HG02759 (cell line): ENCODE data around the gene IFRD1.

Source experiments
- ATAC-seq: cut with Tn5 transposase; IDR thresholded peaks from one replicate; pipeline ENCODE4 v1.9.1; 2021; ENCODE audit warnings: mild to moderate bottlenecking, moderate library complexity; ENCODE audit not compliant: unreplicated experiment

The IFRD1 gene, protein sequence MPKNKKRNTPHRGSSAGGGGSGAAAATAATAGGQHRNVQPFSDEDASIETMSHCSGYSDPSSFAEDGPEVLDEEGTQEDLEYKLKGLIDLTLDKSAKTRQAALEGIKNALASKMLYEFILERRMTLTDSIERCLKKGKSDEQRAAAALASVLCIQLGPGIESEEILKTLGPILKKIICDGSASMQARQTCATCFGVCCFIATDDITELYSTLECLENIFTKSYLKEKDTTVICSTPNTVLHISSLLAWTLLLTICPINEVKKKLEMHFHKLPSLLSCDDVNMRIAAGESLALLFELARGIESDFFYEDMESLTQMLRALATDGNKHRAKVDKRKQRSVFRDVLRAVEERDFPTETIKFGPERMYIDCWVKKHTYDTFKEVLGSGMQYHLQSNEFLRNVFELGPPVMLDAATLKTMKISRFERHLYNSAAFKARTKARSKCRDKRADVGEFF

DNA sequence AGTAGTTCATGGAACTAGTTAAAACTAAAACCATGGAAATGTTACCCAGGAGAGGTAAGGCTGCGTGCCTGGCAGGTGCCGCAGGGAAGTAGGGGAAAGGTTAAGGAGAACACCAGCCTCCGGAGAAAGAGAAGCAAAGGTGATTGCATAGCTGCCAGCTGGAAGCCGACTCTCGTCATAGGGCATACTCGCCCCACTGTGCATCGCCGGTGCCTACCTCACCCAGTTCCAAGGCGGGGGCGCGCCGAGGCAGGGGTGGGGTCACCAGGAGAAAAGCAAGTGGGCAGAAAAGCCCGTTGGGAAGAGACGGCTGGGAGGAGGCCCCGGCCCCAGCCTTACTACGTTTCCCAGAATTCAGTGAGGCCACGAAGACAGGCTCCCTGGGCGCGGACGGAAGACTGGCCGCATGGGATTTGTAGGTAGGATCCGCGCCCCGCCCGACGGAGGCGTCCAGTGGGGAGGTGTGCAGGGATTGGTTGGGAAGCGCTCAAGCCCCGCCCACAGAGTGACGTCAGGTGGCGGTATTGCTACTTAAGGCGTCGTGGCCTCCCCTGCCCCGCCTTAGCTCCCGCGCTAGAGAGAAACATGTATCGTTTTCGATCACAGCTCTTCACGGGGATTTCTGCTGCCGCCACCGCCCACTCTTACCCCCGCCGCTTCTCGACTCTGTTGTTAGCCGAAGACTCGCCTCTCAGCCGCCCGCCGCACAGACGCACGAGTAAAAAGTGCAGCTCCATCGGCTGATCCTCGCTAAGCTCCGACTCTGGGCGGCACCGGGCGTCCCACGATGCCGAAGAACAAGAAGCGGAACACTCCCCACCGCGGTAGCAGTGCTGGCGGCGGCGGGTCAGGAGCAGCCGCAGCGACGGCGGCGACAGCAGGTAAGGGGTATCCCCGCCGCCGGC, at the start of gene IFRD1:
Gene IFRD1, plus strand, starts transcription at position 559 of the 905 bp plus-strand sequence. Its CDS starts 229 bp downstream, at position 788.
- ATAC-seq: peak; percentile 78

DNA sequence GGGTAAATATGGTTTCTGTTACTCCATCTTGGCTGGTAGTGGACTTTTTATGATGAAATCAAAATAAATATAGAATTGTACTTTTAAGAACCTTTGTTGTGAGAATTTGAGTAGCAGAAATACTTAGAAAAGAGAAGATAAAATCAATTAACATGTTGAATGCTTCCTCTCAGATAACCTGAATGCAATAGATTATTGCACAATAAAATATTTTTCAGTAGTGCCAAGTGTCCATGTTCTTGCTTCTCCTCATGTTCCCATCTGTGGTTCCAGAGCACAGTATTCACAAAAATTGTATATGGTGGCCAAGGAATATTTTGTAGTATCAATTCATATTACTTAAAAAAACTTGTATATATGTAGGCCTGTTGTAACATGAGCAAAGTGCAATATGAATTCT, 45.9 kb upstream of the IFRD1 start:
- no peak for ATAC-seq

DNA sequence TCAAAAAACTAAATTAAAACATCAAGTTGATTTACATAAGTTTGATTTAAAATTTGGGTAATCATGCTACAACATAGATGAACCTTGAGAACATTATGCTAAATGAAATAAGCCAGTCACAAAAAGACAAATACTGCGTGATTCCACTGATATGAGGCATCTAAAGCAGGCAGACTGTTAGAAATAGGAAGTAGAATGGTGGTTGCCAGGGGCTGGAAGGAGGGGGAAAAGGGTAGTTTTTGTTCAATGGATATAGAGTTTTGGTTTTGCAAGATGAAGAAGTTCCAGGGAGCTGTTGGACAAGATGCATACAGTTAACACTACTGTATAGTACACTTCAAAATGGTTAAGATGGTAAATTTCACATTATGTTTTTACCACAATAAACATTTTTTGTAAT, 45.0 kb upstream of the IFRD1 start:
- no peak for ATAC-seq

DNA sequence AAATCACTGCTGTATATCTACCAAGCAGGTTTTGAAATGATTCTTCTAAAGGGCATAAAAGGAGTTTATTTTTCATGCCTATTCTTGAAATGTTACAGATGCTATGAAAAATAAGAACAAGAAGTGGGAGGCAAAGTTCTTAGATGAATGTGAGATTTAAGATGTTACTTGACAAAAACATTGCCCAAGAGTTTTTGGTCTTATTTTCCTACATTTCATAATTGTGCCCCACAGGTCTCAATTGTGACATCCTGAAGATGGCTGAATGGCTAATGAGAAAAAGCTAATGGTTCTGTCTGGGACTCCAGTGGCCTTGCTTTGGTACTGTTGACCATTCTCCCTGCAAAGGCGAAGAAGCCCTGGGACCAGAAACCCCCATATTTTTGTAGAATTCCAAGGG, 43.0 kb upstream of the IFRD1 start:
- ATAC-seq: no peak

DNA sequence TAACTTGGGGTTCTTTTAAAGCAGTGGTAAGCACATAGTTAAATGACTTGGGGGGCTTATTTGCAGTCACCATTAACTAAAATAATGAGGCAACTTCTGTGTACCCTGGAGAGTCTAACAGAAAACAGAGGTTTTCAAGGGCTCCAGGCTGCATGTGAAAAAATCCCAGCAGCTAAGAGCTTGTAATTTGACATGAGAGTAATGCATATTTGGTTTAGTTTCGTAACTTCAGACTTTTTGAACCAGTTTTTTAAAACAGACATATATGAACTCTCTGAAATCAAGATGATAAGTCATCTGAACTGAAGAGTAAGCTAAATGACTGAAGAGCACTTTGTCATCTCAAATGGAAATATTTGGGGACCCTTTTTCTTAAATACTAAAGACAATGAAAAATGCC, 40.2 kb upstream of the IFRD1 start:
- no peak for ATAC-seq

DNA sequence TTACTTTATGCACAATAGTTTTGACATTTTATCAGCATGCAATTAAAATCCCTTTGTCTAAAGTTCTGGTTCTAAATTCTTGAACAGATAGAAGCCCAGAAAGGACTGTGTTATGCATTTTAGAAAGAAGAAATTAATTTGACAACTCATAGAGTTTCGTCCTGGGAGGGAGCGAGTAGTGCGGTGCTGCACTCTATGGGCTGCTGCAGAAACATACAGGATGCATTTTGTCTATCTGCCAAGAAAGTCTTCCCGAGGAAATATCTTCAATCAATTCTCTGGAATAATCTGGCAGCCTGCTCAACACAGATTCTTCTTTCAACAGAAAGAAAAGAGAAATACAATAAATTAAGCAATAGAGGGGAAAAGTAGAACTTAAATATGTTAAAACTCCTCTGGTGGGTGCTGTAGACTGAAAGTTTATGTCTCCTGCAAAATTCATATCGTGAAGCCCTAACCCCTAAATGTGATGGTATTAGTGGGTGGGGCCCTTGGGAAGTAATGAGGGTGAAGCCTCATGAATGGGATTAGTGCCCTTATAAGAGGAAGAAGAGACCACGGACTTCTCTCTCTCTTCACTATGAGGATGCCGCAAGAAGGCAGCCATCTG, 39.0 kb upstream of the IFRD1 start:
- ATAC-seq: no peak

DNA sequence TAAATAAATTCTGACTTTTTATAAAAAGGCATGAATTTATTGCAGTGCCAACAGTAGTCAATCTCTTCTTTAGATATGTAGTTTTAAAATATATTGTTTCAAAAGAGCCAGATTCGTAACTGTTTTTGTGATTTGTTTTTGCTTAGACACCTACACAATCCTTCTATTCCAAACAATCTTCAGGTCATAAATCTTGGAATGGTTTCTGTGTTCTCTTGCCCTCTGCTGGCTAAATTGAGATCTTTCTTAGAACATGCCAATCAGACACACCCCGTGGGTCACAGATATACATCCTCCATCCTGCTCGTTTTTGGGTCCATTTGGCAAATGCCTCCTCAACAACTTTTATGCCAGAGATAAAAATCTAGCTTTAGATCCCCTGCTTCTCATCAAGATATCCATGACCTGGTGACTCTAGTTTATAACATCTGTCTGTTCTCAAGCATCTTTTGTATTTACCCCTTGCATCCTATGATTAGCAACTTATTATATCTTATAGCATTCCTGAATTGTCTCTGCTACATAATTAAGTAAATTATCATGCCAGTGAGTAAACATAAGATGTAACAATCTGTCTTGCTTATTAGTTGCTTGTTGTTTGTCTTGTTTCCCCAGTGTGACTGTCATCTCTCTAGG, 35.3 kb upstream of the IFRD1 start:
- ATAC-seq: no peak

DNA sequence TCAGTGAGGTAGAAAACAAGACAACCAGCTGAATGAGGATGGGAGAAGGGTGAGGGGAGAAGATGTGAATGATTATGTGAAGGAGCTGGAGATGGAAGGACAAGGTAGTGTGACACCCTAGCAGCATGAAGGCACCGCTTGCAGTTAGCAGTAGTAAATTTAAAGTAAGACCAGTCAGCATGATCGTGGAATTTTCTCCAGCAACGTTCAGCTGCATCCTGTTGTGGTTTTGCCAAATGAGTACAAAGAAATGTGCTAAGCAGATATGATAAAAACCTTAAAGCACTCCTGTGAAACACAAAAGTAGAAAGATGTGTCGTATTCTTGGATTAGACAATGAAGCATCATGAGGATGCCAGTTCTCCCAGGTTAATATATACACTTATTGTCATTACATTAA, 34.1 kb upstream of the IFRD1 start:
- no peak for ATAC-seq

DNA sequence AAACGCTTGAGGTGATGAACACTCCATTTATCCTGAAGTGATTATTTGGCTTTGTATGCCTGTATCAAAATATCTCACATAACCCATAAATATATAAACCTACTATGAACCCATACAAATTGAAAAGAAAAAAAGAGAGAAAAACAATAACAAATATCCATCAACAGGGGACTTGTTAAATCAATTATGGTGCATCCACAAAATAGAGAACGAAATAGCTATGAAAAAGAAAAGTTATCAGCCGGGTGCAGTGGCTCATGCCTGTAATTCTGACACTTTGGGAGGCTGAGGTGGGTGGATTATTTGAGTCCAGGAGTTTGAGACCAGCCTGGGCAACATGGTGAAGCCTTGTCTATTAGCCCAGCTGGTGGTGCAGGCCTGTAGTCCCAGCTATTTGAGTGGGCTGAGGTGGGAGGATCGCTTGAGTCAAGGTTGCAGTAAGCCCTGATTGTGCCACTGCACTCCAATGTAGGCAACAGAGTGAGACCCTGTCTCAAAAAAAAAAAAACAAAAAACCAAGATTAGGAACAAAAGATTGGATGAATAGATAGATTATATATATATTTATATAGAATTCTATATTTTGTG, 30.6 kb upstream of the IFRD1 start:
- ATAC-seq: no peak

DNA sequence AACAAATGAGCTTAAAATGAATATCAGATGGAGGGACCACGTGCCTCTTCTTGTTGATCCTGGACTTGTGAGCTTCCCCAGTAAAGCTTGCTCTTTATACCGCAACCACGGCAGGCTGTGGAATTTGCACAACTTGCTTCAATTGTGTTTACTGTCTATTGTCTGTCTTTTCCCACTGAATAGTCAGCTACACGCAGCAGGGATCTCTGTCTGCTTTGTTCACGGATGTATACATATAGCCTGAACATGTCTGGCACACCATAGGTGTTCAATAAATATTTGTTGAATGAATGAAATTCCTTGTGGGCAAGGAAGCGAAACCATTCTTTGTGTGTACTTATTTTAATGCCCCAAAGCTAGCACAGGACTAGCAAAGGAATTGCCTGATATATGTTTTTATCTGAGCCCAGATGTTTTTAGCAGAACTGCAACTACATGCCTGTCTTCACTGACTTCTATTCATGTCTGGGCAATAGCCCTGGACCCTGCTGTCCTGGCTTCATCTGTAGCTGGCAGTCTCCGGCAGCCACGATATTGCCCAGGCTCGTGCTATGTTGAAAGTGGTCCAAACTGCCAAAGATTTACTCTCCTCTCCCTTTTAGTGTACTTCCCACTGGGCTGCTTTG, 29.9 kb upstream of the IFRD1 start:
- no peak for ATAC-seq

DNA sequence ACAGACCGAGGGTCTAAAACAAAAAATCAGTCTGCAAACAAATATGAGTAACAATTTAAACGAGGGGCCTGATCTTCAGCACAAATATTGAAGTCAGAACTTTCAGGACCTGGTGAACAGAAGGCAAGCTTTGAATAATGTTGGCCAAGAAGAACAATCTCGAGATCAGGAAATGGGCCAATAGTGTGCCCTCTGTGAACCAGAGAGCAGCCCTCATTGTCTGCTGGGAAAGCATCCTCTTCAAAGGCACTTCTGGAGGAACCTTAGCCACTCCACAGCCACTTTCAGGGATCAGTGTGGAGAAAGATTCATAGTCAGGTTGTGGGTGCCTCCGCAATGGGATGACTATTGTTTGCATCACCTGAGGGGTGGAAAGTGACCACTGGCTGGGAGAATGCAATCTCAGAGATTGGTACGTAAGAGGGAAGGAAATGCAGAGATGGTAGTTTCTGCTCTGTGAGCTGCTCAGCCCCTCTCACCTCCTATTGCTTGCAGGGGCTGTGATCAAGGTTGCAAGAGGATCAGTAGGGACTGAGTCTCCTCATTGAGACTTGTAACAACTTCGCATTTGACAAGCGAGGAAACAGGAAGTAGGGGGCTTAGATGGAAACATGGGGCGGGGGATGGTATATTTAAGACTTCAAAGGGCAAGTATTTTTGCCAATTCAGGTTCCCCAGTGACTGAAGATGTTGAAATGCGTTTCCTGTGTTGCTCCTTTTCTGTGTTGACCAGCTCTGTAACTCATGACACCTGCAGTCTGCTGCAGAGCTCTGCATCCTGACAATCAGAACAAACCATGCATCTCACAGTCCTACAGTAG, 28.4 kb upstream of the IFRD1 start:
- ATAC-seq: peak; percentile 43

DNA sequence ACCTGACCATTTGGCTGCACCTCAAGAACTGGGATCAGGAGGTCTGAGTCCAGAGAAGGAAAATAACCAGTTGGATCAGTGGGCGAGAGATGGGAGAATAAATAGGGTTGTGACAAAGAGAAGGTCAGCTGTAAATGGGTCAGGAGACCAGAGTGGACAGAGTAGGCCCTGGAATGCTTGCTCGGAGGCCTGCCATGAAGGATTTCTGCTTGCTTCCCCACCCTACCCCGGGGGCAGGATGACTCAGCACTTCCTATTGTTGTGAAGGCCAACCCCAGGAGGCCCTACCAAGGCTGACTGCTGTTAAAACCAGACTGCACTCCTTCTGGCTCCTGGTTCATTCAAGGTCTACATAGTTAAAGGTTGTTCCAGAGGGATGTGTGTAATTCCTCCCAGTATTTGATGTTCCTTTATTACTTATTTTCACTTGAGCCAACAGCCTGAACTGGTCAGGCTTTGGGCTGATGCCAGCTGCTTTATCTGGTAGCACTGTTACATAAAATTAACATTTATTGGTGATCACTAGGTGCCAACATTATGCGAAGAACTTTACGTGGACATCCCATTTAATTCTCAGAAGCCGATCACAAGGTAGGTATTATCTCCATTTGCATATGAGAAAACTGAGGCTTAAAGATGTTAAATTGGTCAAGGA, 27.3 kb upstream of the IFRD1 start:
- peak; percentile 72 for ATAC-seq

DNA sequence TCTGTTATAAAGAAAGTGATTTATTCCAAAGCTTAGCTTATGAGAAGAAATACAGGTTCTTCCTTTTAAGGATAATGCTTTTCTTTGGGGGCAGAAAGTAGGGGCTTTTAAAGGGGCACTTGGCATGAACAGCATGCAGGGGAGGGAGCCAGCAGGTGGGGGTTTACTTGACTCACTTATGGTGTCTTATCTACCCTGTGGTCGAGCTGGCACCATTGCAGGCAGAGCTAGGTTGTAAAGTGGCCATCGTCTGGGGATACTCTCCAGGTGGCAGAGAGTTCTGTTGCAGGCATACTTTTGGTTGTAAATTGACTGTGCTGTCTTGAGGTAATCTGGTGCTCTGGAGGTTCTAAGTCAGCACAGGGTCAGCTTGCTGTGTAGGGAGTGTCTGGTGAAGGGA, 26.3 kb upstream of the IFRD1 start:
- no peak for ATAC-seq

DNA sequence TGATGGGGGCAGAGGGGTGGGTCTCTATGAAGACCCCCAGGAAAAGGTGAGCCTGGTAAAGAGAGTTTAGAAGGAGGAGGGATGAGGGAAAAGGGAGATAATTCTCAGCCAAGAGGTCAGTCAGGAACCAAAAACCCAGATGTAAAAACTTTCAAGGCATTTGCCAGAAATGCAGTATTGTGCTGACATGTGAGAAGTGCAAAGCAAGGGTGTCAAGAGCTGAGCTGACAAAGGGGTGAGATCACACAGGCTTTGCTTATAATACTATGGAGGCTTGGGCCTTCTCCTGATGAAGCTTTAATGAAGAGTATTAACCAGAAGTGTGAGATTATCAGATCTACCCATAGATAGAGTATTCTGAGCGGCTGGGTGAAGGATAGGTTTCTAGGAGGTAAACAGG, 22.3 kb upstream of the IFRD1 start:
- ATAC-seq: no peak

DNA sequence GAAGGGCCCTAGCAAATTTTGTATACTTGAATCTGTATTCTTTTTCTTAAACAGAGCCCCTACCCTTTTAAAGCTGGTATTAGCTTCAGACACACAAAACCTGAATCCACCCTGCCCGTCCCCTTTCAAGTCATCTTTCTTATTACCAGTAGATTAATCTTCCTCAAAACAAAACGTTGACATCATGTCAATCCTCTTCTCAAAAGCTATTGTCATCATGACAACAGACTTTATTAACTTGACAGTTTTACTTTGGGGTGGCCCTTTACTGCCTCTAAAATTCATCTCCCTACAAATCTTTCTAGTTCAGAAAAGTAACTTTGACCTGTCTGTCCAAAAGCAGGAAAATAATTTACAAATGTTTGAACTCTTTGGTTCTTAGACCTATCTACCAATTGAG, 21.5 kb upstream of the IFRD1 start:
- ATAC-seq: no peak

DNA sequence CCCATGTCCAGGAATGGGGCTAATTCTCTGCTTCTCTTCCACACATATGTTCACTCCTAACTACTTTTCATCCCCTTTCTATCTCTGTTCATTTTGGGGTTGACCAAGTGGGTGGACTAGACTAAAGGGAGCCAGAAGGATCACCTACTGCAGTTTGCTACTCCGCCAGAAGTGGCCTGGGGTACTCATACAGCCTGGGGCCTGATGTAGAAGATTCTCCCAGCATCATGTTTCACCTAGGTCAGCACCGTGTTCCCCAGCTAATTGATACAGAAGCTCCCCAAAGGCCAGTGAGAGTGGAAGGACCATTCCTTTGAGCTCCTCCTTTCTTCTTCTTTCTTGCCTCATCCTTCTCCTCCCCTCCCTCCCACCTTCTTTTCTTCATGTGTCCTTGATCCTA, 19.6 kb upstream of the IFRD1 start:
- no peak for ATAC-seq

DNA sequence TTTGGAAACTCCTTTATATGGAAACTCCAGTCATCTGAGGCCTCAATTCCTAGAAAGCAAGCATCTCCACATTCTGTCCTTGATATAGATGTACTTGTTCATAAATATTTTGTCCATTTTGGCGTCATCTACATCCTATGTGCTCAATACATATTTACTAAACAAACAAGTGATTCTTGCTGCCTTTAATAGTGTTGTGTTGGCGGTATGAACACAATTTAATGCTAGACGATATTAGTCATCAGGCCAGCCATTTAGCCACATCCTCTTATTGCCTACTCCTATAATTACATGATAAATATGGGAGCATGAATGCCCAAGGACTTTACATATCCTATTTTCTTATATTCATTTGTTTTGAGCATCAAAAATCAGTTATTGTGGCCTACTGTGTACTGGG, 18.5 kb upstream of the IFRD1 start:
- no peak for ATAC-seq

DNA sequence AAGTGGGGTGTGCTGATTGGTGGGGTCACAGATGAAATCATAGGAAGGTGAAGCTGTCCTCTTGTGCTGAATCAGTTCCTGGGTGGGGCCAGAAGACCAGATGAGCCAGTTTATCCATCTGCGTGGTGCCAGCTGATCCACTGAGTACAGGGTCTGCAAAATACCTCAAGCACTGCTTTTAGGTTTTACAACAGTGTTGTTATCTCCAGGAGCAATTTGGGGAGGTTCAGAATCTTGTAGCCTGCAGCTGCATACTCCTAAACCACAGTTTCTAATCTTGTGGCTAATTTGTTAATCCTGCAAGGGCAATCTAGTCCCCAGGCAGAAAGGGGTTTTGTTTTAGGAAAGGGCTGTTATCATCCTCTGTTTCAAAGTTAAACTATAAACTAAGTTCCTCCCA, 17.0 kb upstream of the IFRD1 start:
- no peak for ATAC-seq

DNA sequence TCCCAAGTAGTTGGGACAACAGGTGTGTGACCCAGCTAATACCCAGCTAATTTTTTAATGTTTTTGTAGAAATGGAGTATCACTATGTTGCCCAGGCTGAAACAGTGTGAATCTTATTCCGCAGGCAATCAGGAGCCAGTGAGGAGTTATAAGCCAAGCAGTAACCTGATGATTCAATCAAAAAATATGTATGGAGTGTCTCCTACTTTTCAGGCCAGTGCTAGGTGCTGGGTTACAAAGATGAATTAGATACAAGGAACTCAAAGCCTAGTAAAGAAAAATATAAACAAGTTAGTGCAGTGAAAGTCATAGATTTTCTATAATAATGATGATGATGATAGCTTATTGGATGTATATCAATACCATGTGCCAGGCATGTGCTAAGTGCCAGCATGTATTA, 13.2 kb upstream of the IFRD1 start:
- ATAC-seq: no peak
